GM12878 (cell line): ENCODE results near the gene DIP2A.

ENCODE experiments used
- EP300 ChIP-seq, 2 experiments: fragments of 150-350 bp in 1 of 2; IDR thresholded peaks; 2 replicates each; pipeline ENCODE4 v1.6.1; 2011 to 2012; ENCODE audit warnings: low read depth in 2 of 2, low read length in 2 of 2, borderline replicate concordance in 1 of 2, improper control_type of control experiment in 1 of 2, inconsistent platforms in 1 of 2; ENCODE audit not compliant: control insufficient read depth in 1 of 2
- EZH2 ChIP-seq: IDR thresholded peaks from 2 replicates; pipeline ENCODE4 v1.6.1; 2012; ENCODE audit warnings: low read depth, mild to moderate bottlenecking, control low read depth, inconsistent platforms, low read length, borderline replicate concordance; ENCODE audit not compliant: control insufficient read depth
- TF ChIP-seq, protein P1 (sequence below), 3 experiments: IDR thresholded peaks in 2 of 3; conservative IDR thresholded peaks in 1 of 3; 2 replicates each; pipeline ENCODE4 v1.5.1; 2011; ENCODE audit warnings: low read depth in 3 of 3, low read length in 3 of 3, mild to moderate bottlenecking in 3 of 3, control low read depth in 2 of 3, moderate library complexity in 2 of 3, inconsistent platforms in 1 of 3, mixed read lengths in 1 of 3; ENCODE audit not compliant: control insufficient read depth in 2 of 3, insufficient read depth in 1 of 3; ENCODE audit errors: extremely low read depth in 1 of 3
- TF ChIP-seq, protein P2 (sequence below): IDR thresholded peaks from 2 replicates; pipeline ENCODE4 v1.6.1; 2012; ENCODE audit warnings: mild to moderate bottlenecking, low read depth, low read length
- TF ChIP-seq, protein P3 (sequence below): fragments of 450-650 bp; IDR thresholded peaks from 2 replicates; pipeline ENCODE4 v1.6.1; 2017; ENCODE audit warnings: mild to moderate bottlenecking, low read depth, inconsistent platforms; ENCODE audit not compliant: poor library complexity, severe bottlenecking

DNA sequence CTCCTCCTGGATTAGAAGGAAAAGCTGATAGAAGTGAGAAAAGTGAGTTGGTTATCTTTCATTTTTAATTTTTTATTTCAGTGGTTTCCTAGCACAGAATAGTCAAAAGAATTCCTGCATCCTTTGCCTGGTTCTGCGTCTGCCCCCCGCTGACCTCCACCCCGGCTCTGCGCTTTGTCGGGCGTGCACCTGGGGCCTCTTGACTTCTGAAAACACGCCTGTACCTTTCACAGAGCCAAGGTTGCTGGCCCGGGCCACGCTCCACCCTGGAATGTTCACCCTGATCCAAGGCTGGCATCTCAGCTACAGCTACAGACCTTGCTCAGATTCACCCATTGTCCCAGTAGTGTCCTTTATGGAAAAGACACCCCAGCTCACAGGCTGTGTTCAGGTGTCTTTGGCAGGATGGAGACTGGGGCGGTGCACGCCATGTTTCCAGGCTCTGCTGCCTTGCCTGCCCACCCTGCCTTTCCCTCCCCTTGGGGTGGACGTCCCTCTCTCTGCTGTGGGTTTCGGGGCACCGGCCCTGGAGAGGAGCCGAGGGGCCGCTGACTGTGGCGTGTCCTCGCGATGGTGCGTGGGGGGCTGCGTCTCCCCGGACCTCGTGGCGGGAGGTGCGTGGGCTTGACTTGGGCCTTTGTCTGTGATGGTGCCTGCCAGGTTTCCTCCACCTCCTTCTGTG is 40.3 kb upstream of the DIP2A start:
- TF ChIP-seq, protein P1, sequence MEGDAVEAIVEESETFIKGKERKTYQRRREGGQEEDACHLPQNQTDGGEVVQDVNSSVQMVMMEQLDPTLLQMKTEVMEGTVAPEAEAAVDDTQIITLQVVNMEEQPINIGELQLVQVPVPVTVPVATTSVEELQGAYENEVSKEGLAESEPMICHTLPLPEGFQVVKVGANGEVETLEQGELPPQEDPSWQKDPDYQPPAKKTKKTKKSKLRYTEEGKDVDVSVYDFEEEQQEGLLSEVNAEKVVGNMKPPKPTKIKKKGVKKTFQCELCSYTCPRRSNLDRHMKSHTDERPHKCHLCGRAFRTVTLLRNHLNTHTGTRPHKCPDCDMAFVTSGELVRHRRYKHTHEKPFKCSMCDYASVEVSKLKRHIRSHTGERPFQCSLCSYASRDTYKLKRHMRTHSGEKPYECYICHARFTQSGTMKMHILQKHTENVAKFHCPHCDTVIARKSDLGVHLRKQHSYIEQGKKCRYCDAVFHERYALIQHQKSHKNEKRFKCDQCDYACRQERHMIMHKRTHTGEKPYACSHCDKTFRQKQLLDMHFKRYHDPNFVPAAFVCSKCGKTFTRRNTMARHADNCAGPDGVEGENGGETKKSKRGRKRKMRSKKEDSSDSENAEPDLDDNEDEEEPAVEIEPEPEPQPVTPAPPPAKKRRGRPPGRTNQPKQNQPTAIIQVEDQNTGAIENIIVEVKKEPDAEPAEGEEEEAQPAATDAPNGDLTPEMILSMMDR (IDR thresholded peaks at IDR 0.05 in 2 of 3, conservative IDR thresholded peaks at IDR 0.05 in 1 of 3; ENCODE audit: control insufficient read depth in 2 of 3, extremely low read depth in 1 of 3, insufficient read depth in 1 of 3, low read depth in 3 of 3, low read length in 3 of 3): no peak
- TF ChIP-seq EZH2 (no peak), EP300 (IDR thresholded peaks at IDR 0.05; ENCODE audit: borderline replicate concordance in 1 of 2, control insufficient read depth in 1 of 2, low read depth in 2 of 2, low read length in 2 of 2) (no peak)
- TF ChIP-seq, protein P2, sequence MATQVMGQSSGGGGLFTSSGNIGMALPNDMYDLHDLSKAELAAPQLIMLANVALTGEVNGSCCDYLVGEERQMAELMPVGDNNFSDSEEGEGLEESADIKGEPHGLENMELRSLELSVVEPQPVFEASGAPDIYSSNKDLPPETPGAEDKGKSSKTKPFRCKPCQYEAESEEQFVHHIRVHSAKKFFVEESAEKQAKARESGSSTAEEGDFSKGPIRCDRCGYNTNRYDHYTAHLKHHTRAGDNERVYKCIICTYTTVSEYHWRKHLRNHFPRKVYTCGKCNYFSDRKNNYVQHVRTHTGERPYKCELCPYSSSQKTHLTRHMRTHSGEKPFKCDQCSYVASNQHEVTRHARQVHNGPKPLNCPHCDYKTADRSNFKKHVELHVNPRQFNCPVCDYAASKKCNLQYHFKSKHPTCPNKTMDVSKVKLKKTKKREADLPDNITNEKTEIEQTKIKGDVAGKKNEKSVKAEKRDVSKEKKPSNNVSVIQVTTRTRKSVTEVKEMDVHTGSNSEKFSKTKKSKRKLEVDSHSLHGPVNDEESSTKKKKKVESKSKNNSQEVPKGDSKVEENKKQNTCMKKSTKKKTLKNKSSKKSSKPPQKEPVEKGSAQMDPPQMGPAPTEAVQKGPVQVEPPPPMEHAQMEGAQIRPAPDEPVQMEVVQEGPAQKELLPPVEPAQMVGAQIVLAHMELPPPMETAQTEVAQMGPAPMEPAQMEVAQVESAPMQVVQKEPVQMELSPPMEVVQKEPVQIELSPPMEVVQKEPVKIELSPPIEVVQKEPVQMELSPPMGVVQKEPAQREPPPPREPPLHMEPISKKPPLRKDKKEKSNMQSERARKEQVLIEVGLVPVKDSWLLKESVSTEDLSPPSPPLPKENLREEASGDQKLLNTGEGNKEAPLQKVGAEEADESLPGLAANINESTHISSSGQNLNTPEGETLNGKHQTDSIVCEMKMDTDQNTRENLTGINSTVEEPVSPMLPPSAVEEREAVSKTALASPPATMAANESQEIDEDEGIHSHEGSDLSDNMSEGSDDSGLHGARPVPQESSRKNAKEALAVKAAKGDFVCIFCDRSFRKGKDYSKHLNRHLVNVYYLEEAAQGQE: no peak
- TF ChIP-seq, protein P3, sequence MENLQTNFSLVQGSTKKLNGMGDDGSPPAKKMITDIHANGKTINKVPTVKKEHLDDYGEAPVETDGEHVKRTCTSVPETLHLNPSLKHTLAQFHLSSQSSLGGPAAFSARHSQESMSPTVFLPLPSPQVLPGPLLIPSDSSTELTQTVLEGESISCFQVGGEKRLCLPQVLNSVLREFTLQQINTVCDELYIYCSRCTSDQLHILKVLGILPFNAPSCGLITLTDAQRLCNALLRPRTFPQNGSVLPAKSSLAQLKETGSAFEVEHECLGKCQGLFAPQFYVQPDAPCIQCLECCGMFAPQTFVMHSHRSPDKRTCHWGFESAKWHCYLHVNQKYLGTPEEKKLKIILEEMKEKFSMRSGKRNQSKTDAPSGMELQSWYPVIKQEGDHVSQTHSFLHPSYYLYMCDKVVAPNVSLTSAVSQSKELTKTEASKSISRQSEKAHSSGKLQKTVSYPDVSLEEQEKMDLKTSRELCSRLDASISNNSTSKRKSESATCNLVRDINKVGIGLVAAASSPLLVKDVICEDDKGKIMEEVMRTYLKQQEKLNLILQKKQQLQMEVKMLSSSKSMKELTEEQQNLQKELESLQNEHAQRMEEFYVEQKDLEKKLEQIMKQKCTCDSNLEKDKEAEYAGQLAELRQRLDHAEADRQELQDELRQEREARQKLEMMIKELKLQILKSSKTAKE: no peak
